ENCODE measurements around the gene WDFY4.

GRCh38 chr10:48806342-48806741 is 121.7 kb downstream of the WDFY4 start:
- TF ChIP-seq CTCF (IDR thresholded peaks at IDR 0.05 in 2 of 3, conservative IDR thresholded peaks at IDR 0.05 in 1 of 3; ENCODE audit: borderline replicate concordance in 1 of 3, insufficient read depth in 1 of 3, low read depth in 2 of 3, low read length in 2 of 3) (no peak), POLR2A (IDR thresholded peaks at IDR 0.05; ENCODE audit: borderline replicate concordance, extremely low read depth, insufficient read depth, insufficient read length) (no peak), SIN3A (IDR thresholded peaks at IDR 0.05; ENCODE audit: low read depth) (no peak), EZH2 (IDR thresholded peaks at IDR 0.05) (no peak), POLR2AphosphoS5 (IDR thresholded peaks at IDR 0.05; ENCODE audit: low read depth, low read length) (no peak), FOSL1 (IDR thresholded peaks at IDR 0.05; ENCODE audit: low read depth) (no peak), ATF3 (IDR thresholded peaks at IDR 0.05) (no peak), CEBPB (IDR thresholded peaks at IDR 0.05; ENCODE audit: low read depth) (no peak)
